ENCODE measurements around the gene SERPINA10. TPM values are rescaled to one million over a fixed set of nuclear protein-coding genes. Genes with fewer than 3 reads are reported as not detected.

Gene SERPINA10
- total RNA-seq, 2 experiments from 2014 or later: not detected

DNA sequence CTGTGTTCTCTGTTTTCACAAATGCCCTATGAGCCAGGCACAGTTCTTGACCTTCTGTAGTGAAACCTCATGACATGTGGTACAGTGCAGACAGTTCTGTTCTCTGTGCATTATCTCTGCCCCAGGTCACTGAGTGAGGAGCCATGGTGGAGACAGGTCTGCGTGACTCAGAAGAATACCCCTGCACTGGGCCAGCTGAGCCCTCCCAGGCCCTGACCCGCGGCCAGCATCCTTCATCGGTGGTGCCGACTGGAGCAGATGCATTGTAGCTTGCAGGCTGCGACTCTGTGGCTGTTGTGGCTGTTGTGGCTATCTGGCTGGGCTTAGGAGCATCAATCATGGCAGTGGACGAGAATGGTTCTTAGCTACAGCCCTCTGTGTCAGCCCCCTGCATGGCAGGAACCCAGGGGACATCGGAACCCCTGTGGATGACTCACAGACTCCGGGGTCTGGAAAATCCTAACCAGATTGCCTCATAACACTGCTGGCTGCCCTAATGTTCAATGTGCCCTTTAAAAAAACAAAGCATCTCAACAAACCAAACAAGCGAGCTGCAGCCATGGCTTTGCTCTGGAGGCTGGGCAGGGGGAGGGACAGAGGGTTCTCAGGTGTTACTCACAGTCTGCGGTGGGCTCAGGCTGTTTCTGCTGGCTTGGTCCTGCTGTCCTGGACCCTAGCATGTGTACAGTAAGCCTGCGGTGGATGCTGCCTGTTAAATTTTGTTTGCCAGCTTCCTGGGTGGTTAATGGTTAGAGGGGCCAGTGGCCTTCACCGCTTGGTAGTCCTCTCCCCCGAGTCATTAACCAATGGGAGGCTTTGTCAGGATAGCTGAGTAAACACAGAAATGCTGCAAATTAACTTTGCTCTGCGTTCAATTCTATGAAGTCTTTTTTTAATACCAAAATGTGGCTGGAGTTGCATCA lies 29.8 kb upstream of the SERPINA10 start, which contains the start of gene SERPINA6:
TSS of gene SERPINA6 (minus strand) at position 689 of the 923 bp plus-strand sequence. CDS start 8,688 bp downstream, outside the sequence.
- Mint-ChIP-seq H3K27ac (no peak within 1 kb of the TSS), H3K9me3 (no peaks in the 10 kb centered on the region), H3K4me3 (no peak within 1 kb of the TSS), H3K36me3 (ENCODE audit: low read depth) (no peaks in the 10 kb centered on the region), H3K27me3 (peaks cover 5% of the 10 kb centered on the region), H3K4me1 (ENCODE audit: low read depth) (no peaks in the 10 kb centered on the region)
- TF ChIP-seq, protein P1, sequence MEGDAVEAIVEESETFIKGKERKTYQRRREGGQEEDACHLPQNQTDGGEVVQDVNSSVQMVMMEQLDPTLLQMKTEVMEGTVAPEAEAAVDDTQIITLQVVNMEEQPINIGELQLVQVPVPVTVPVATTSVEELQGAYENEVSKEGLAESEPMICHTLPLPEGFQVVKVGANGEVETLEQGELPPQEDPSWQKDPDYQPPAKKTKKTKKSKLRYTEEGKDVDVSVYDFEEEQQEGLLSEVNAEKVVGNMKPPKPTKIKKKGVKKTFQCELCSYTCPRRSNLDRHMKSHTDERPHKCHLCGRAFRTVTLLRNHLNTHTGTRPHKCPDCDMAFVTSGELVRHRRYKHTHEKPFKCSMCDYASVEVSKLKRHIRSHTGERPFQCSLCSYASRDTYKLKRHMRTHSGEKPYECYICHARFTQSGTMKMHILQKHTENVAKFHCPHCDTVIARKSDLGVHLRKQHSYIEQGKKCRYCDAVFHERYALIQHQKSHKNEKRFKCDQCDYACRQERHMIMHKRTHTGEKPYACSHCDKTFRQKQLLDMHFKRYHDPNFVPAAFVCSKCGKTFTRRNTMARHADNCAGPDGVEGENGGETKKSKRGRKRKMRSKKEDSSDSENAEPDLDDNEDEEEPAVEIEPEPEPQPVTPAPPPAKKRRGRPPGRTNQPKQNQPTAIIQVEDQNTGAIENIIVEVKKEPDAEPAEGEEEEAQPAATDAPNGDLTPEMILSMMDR (IDR thresholded peaks at IDR 0.05): no peak
- no peak for DNase-seq
- ChIA-PET POLR2A (no interaction called here), CTCF (interaction anchor here (0.6 kb wide), 1 partner anchor 709 kb away, joined by 3 read pairs; no protein-coding TSS in a partner anchor)
- no peak for ATAC-seq
- intact Hi-C loops (cut with micrococcal nuclease): no loop called here

DNA sequence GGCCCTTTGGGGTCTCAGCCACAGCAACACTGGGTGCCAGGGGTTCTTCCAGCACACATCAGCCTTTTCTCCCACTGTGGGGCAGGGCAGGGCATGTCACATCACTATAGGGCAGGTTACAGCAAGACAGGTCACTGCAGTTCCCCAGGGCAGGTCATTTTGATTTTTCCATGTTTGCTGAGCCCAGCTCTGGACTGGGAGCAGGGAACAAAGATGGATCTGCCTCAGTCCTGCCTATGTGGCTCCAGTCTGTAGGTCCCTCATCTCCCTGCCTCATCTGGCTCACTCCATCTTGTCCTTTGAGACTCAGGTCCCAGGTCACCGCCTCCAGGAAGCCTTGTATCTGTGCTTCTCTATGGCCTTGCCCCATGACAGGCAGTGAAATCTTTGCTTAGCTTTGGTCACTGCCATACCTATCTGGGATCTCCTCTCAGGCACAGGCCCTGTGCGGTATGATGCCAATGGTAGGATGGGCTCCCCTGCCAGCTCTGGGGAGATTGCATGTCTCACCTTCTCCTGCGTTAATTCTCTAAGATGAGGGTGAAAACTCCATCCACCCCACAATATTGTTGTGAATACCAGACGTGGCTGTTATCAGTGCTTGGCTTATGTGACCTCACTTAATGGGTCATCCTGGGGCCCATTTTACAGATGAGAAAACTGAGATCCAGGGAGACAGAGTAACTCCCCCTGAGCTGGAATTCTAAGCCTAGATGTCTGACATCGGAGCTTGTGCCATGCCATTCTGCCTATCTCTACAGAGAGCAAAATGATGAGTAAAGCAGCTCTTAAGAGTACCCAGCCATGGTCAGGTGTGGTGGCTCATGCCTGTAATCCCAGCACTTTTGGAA lies 28.6 kb upstream of the SERPINA10 start:
- H3K27me3 Mint-ChIP-seq: peaks cover 5% of the 10 kb centered on the region
- TF ChIP-seq, protein P1 (IDR thresholded peaks at IDR 0.05): no peak
- no peaks in the 10 kb centered on the region for H3K4me1 Mint-ChIP-seq (ENCODE audit: low read depth)
- no peaks in the 10 kb centered on the region for H3K9me3 Mint-ChIP-seq
- no peak overlapping the region for H3K4me3 Mint-ChIP-seq
- no peaks in the 10 kb centered on the region for H3K36me3 Mint-ChIP-seq (ENCODE audit: low read depth)
- ChIA-PET CTCF (no interaction called here), POLR2A (no interaction called here)
- ATAC-seq (no peak), DNase-seq (no peak)
- intact Hi-C loops (cut with micrococcal nuclease): no loop called here
- no peak overlapping the region for H3K27ac Mint-ChIP-seq

DNA sequence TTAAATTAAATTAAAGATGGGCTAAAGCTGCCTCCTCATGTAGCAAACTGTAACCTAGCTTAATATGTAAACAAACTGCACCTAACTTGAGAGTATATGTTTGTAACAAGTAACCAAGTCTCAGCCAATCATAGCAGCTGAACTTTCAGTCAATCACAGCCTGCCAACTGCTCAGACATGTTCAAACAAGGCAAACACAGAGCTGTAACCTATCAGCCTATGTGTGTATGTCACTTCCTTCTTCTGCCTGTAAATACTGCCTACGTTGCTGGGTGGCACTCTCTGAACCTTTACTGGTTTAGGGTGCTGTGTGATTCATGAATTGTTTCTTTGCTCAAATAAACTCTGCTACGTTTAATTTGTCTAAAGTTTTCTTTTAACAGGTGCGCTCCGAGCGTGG lies 27.2 kb upstream of the SERPINA10 start:
- no peak for ATAC-seq
- Mint-ChIP-seq H3K4me1 (ENCODE audit: low read depth) (no peaks in the 10 kb centered on the region), H3K9me3 (no peaks in the 10 kb centered on the region), H3K27ac (no peak overlapping the region), H3K27me3 (peaks cover 5% of the 10 kb centered on the region), H3K36me3 (ENCODE audit: low read depth) (no peaks in the 10 kb centered on the region), H3K4me3 (no peak overlapping the region)
- intact Hi-C loops (cut with micrococcal nuclease): no loop called here
- ChIA-PET CTCF (interaction anchor here (0.5 kb wide), 1 partner anchor 37 kb away, joined by 3 read pairs; no protein-coding TSS in a partner anchor), POLR2A (no interaction called here)
- TF ChIP-seq, protein P1 (IDR thresholded peaks at IDR 0.05): no peak
- DNase-seq: no peak

DNA sequence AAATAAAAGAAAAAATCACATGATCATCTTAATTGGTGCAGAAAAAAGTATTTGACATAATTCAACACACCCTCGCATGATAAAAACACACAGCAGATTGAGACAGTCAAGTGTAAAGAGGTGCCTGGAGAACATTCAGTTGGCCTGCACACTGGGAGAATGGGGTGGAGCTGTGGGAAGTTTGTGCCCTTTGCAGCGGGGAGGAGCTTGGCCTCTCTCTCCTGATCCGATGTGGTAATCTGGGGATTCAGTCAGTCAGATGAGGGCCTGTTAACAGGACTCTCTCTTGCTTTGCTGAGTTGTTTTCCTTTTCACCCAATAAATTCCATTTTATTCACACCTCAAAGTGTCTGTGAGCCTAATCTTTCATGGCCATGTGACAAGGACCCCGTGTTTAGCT lies 24.2 kb upstream of the SERPINA10 start:
- DNase-seq: no peak
- H3K4me3 Mint-ChIP-seq: no peak overlapping the region
- ChIA-PET CTCF (no interaction called here), POLR2A (no interaction called here)
- TF ChIP-seq, protein P1 (IDR thresholded peaks at IDR 0.05): no peak
- H3K27ac Mint-ChIP-seq: no peak overlapping the region
- ATAC-seq: no peak
- no peaks in the 10 kb centered on the region for H3K4me1 Mint-ChIP-seq (ENCODE audit: low read depth)
- no peaks in the 10 kb centered on the region for H3K36me3 Mint-ChIP-seq (ENCODE audit: low read depth)
- intact Hi-C loops (cut with micrococcal nuclease): no loop called here
- H3K27me3 Mint-ChIP-seq: peaks cover 2% of the 10 kb centered on the region
- H3K9me3 Mint-ChIP-seq: no peaks in the 10 kb centered on the region
